Gastrocnemius medialis (tissue), 4 donors: ENCODE results near the gene RAVER2. TPM values are rescaled to one million over a fixed set of nuclear protein-coding genes. Genes with fewer than 3 reads are reported as not detected.

Source experiments
- ATAC-seq, 2 donors: fragments of 150-250 bp; one replicate each; pipeline ENCODE4 v1.9.1; 2016
- DNase-seq, 2 donors: peaks; one replicate each; pipeline ENCODE4 v3.0.0-alpha.2; 2019
- H3K27ac ChIP-seq, 4 donors: fragments of 200-600 bp; sonication (generic); 1 replicate in 1 of 4; 2 replicates in 3 of 4; pipeline ENCODE4 v1.5.1; 2016 to 2018; ENCODE audit warnings: mild to moderate bottlenecking in 2 of 4, moderate library complexity in 1 of 4
- H3K27me3 ChIP-seq, 3 donors: fragments of 200-600 bp; sonication (generic) in 2 of 3; 1 replicate in 1 of 3; 2 replicates in 2 of 3; pipeline versions ENCODE4 v1.5.1 to v1.6.0; 2016 to 2019; ENCODE audit warnings: mild to moderate bottlenecking in 1 of 3, moderate library complexity in 1 of 3
- H3K36me3 ChIP-seq, 2 donors: fragments of 200-600 bp; sonication (generic) in 1 of 2; one replicate each; pipeline ENCODE4 v1.5.1; 2017 to 2018
- H3K4me1 ChIP-seq, 2 donors: fragments of 200-600 bp; sonication (generic) in 1 of 2; one replicate each; pipeline ENCODE4 v1.5.1; 2016 to 2017; ENCODE audit warnings: mild to moderate bottlenecking in 2 of 2
- H3K4me3 ChIP-seq, 4 donors: fragments of 200-600 bp; sonication (generic) in 3 of 4; 1 replicate in 1 of 4; 2 replicates in 3 of 4; pipeline ENCODE4 v1.5.1; 2016 to 2019; ENCODE audit warnings: mild to moderate bottlenecking in 2 of 4
- H3K9me3 ChIP-seq, 3 donors: fragments of 200-600 bp; sonication (generic) in 2 of 3; 1 replicate in 1 of 3; 2 replicates in 2 of 3; pipeline ENCODE4 v1.5.1; 2016 to 2019
- POLR2A ChIP-seq, 2 donors: fragments of 450-650 bp; IDR thresholded peaks; one replicate each; pipeline ENCODE4 v1.6.1; 2017; ENCODE audit warnings: antibody characterized with exemption in 2 of 2, mild to moderate bottlenecking in 2 of 2, moderate library complexity in 2 of 2
- in situ Hi-C, 4 donors: fragments of 200-750 bp; cut with MboI; loops; one replicate each; pipeline versions ENCODE4 v1.15.0 to v1.8.0; 2017; ENCODE audit warnings: low sequenced_read_pairs in 4 of 4
- intact Hi-C: fragments of 100-400 bp; cut with DNase I; formaldehyde crosslinking; loops from one replicate; pipeline ENCODE4 v1.15.1; 2023; ENCODE audit warnings: low total_unique reads
- total RNA-seq, 4 donors: library from RNA; depleted of rRNA; stranded (reverse); fragments of >200 nt; gene quantifications; one replicate each; pipeline versions ENCODE4 v1.1.0 to v1.2.3, GENCODE V29; 2016
- TF ChIP-seq, protein P1 (sequence below), 5 experiments: fragments of 450-650 bp in 3 of 5; fragments of 200-600 bp in 2 of 5; sonication (generic) in 2 of 5; IDR thresholded peaks in 4 of 5; conservative IDR thresholded peaks in 1 of 5; 1 replicate in 4 of 5; 2 replicates in 1 of 5; pipeline ENCODE4 v1.5.1; 2016 to 2019; ENCODE audit warnings: antibody characterized with exemption in 5 of 5, mild to moderate bottlenecking in 3 of 5, moderate library complexity in 3 of 5

RAVER2 gene
- total RNA-seq, 4 donors from 2014 or later = 8.4 to 9.4 (median 9.1) TPM

- DNase-seq (no peak), ATAC-seq (no peak)
- in situ Hi-C loops = no loop called here
- H3K9me3 ChIP-seq = no peaks in the 10 kb centered on the region
- no peaks in the 10 kb centered on the region for H3K36me3 ChIP-seq
- H3K27ac ChIP-seq = no peak overlapping the region
- TF ChIP-seq, protein P1, sequence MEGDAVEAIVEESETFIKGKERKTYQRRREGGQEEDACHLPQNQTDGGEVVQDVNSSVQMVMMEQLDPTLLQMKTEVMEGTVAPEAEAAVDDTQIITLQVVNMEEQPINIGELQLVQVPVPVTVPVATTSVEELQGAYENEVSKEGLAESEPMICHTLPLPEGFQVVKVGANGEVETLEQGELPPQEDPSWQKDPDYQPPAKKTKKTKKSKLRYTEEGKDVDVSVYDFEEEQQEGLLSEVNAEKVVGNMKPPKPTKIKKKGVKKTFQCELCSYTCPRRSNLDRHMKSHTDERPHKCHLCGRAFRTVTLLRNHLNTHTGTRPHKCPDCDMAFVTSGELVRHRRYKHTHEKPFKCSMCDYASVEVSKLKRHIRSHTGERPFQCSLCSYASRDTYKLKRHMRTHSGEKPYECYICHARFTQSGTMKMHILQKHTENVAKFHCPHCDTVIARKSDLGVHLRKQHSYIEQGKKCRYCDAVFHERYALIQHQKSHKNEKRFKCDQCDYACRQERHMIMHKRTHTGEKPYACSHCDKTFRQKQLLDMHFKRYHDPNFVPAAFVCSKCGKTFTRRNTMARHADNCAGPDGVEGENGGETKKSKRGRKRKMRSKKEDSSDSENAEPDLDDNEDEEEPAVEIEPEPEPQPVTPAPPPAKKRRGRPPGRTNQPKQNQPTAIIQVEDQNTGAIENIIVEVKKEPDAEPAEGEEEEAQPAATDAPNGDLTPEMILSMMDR (IDR thresholded peaks at IDR 0.05 in 4 of 5, conservative IDR thresholded peaks at IDR 0.05 in 1 of 5) = no peak
- no peak for TF ChIP-seq POLR2A (IDR thresholded peaks at IDR 0.05)
- intact Hi-C loops = no loop called here
- H3K27me3 ChIP-seq = no peaks in the 10 kb centered on the region
- no peak overlapping the region for H3K4me3 ChIP-seq
- no peaks in the 10 kb centered on the region for H3K4me1 ChIP-seq
Observed at GRCh38 chr1:64790832-64791487, 46.1 kb downstream of the RAVER2 start.

- no peaks in the 10 kb centered on the region for H3K4me1 ChIP-seq
- DNase-seq = no peak
- intact Hi-C loops = no loop called here
Observed at GRCh38 chr1:64798872-64799271, 54.0 kb downstream of the RAVER2 start.

GRCh38 chr1:64801851-64802523, 57.1 kb downstream of the RAVER2 start:
- no peak overlapping the region for H3K27ac ChIP-seq
- H3K36me3 ChIP-seq = no peaks in the 10 kb centered on the region
- no peak for TF ChIP-seq POLR2A (IDR thresholded peaks at IDR 0.05)
- TF ChIP-seq, protein P1 (IDR thresholded peaks at IDR 0.05 in 4 of 5, conservative IDR thresholded peaks at IDR 0.05 in 1 of 5) = no peak
- H3K4me3 ChIP-seq = no peak overlapping the region
- in situ Hi-C loops (no loop called here), intact Hi-C loops (no loop called here)
- H3K4me1 ChIP-seq = peaks cover 0 to 6% of the 10 kb centered on the region in 2 donors
- H3K27me3 ChIP-seq = no peaks in the 10 kb centered on the region
- no peaks in the 10 kb centered on the region for H3K9me3 ChIP-seq
- DNase-seq (no peak), ATAC-seq (no peak)

More at GRCh38 chr1:64798872-64799271, 54.0 kb downstream of the RAVER2 start:
- in situ Hi-C loops = no loop called here
- no peak for TF ChIP-seq POLR2A (IDR thresholded peaks at IDR 0.05)
- TF ChIP-seq, protein P1 (IDR thresholded peaks at IDR 0.05 in 4 of 5, conservative IDR thresholded peaks at IDR 0.05 in 1 of 5) = no peak
- Histone ChIP-seq H3K9me3 (no peaks in the 10 kb centered on the region), H3K4me3 (no peak overlapping the region), H3K27me3 (no peaks in the 10 kb centered on the region), H3K36me3 (no peaks in the 10 kb centered on the region), H3K27ac (no peak overlapping the region)
- ATAC-seq = no peak

GRCh38 chr1:64809309-64809708, 64.4 kb downstream of the RAVER2 start:
- Histone ChIP-seq H3K36me3 (no peaks in the 10 kb centered on the region), H3K9me3 (no peaks in the 10 kb centered on the region), H3K4me1 (peaks cover 0 to 6% of the 10 kb centered on the region in 2 donors), H3K27ac (no peak overlapping the region), H3K4me3 (no peak overlapping the region), H3K27me3 (no peaks in the 10 kb centered on the region)
- ATAC-seq = no peak
- intact Hi-C loops = no loop called here
- TF ChIP-seq, protein P1 (IDR thresholded peaks at IDR 0.05 in 4 of 5, conservative IDR thresholded peaks at IDR 0.05 in 1 of 5) = no peak
- no peak for TF ChIP-seq POLR2A (IDR thresholded peaks at IDR 0.05)
- in situ Hi-C loops = no loop called here
- no peak for DNase-seq
